NCI-H748 treated with DMSO at 0.1 percent for 48 hours (cell line): ENCODE measurements around the gene YTHDF1.

ENCODE experiments used
- DNase-seq: peaks from one replicate; lab custom pipeline; 2025; lab: John Stamatoyannopoulos, UW

The YTHDF1 gene

GRCh38 chr20:63208346-63208909 is 7.5 kb downstream of the YTHDF1 start:
- DNase-seq: no peak

GRCh38 chr20:63206878-63207277 is 9.1 kb downstream of the YTHDF1 start:
- no peak for DNase-seq

- DNase-seq: no peak
Measured at GRCh38 chr20:63205896-63206295, 10.0 kb downstream of the YTHDF1 start.

- no peak for DNase-seq
Measured at GRCh38 chr20:63204362-63204761, 11.6 kb downstream of the YTHDF1 start.

GRCh38 chr20:63202811-63203526 is 13.0 kb downstream of the YTHDF1 start:
- no peak for DNase-seq

- DNase-seq: no peak
Measured at GRCh38 chr20:63202021-63202420, 13.9 kb downstream of the YTHDF1 start.

GRCh38 chr20:63198606-63199005 is 17.3 kb downstream of the YTHDF1 start:
- no peak for DNase-seq

GRCh38 chr20:63196768-63197470 is 19.0 kb downstream of the YTHDF1 start:
- no peak for DNase-seq

- no peak for DNase-seq
Measured at GRCh38 chr20:63194797-63195173, 21.1 kb downstream of the YTHDF1 start.

- DNase-seq: no peak
Measured at GRCh38 chr20:63194007-63194796, 21.7 kb downstream of the YTHDF1 start.

GRCh38 chr20:63192721-63193120 is 23.2 kb downstream of the YTHDF1 start:
- no peak for DNase-seq

GRCh38 chr20:63191400-63191799 is 24.5 kb downstream of the YTHDF1 start:
- DNase-seq: peak; percentile 7

GRCh38 chr20:63190828-63191227 is 25.1 kb downstream of the YTHDF1 start:
- DNase-seq: no peak

- no peak for DNase-seq
Measured at GRCh38 chr20:63189846-63190559, 25.9 kb downstream of the YTHDF1 start.

- no peak for DNase-seq
Measured at GRCh38 chr20:63189322-63189642, 26.6 kb downstream of the YTHDF1 start.

- no peak for DNase-seq
Measured at GRCh38 chr20:63188641-63189321, 27.1 kb downstream of the YTHDF1 start.

GRCh38 chr20:63188159-63188442 is 27.8 kb downstream of the YTHDF1 start:
- DNase-seq: no peak

GRCh38 chr20:63187338-63188158 is 28.4 kb downstream of the YTHDF1 start:
- DNase-seq: no peak

- DNase-seq: no peak
Measured at GRCh38 chr20:63186528-63187316, 29.2 kb downstream of the YTHDF1 start.

GRCh38 chr20:63186084-63186483 is 29.8 kb downstream of the YTHDF1 start:
- DNase-seq: no peak
